ENCODE measurements around the gene RSAD2.

Gene RSAD2

GRCh38 chr2:6946722-6947121 lies 69.1 kb downstream of the RSAD2 start:
- Histone ChIP-seq H3K4me2 (ENCODE audit: low read length, poor library complexity, severe bottlenecking) (no peak overlapping the region), H3K4ac (ENCODE audit: low read depth in 1 of 2, low read length in 2 of 2) (no peak overlapping the region), H2BK15ac (ENCODE audit: low read depth, poor library complexity, severe bottlenecking) (no peak overlapping the region), H3K27ac (ENCODE audit: low read length, poor library complexity, severe bottlenecking) (no peak overlapping the region), H3K14ac (ENCODE audit: low read length in 2 of 2) (no peak overlapping the region), H3K9ac (ENCODE audit: low read length) (peak overlapping the region; percentile 31), H2BK12ac (ENCODE audit: low read length in 2 of 2) (no peak overlapping the region), H2AFZ (ENCODE audit: low read depth, low read length) (no peak overlapping the region), H3K18ac (ENCODE audit: low read depth in 1 of 2, low read length in 2 of 2) (no peak overlapping the region), H4K8ac (ENCODE audit: low read length) (no peak overlapping the region), H3K79me1 (replicated peaks; ENCODE audit: low read length, poor library complexity, severe bottlenecking) (no peaks in the 10 kb centered on the region), H2BK120ac (ENCODE audit: low read depth, low read length) (no peak overlapping the region), H3K9me3 (ENCODE audit: control insufficient read depth, low read length) (no peaks in the 10 kb centered on the region), H3K27me3 (ENCODE audit: control insufficient read depth in 1 of 2, insufficient read depth in 1 of 2, low read length in 2 of 2) (no peaks in the 10 kb centered on the region), H2BK5ac (ENCODE audit: low read depth, low read length, poor library complexity, severe bottlenecking) (no peak overlapping the region), H3K4me1 (ENCODE audit: control insufficient read depth, insufficient read depth, low read depth, low read length) (peaks cover 2% of the 10 kb centered on the region), H3K23ac (ENCODE audit: low read length in 2 of 2) (no peak overlapping the region), H3K36me3 (ENCODE audit: control insufficient read depth in 1 of 2, insufficient read depth in 2 of 2, low read depth in 1 of 2, low read length in 2 of 2) (peaks cover 0 to 18% of the 10 kb centered on the region in 2 experiments), H3K4me3 (ENCODE audit: insufficient read depth in 1 of 2, low read depth in 1 of 2, low read length in 2 of 2) (no peak overlapping the region), H4K91ac (ENCODE audit: low read length) (no peak overlapping the region), H2AK5ac (ENCODE audit: low read length, severe bottlenecking) (no peak overlapping the region)
- DNase-seq = peak; percentile 93
- no CpG with 5 or more reads among the region's 2 CpGs for WGBS

Measured in mesenchymal stem cell (in vitro differentiated cells and primary cell).